WTC11 (cell line): ENCODE data around the gene TNFRSF13B. TPM values are rescaled to one million over a fixed set of nuclear protein-coding genes. Genes with fewer than 3 reads are reported as not detected.
A peak's percentile ranks its signal among the peaks of the same experiment; 100 is the strongest.

Experiments used
- ATAC-seq: fragments of 200-7000 bp; cut with Tn5 transposase; 2 replicates; pipeline ENCODE4 v1.10.0; 2021; ENCODE audit warnings: mild to moderate bottlenecking, moderate library complexity
- CTCF ChIA-PET: fragments of 300-600 bp; sonication (Branson Sonifier 250); formaldehyde crosslinking; loops from one replicate; lab custom pipeline; 2021; ENCODE audit warnings: antibody characterized with exemption; lab: Charles Lee
- POLR2A ChIA-PET: fragments of 350-600 bp; sonication (Branson Sonifier 250); formaldehyde crosslinking; loops from one replicate; lab custom pipeline; 2021; ENCODE audit warnings: antibody characterized with exemption; lab: Charles Lee
- DNase-seq: peaks from one replicate; pipeline ENCODE4 v3.0.0; 2021; ENCODE audit warnings: low spot score
- H3K27ac Mint-ChIP-seq: 2 replicates; pipeline ENCODE4 v1.8.0; 2021; ENCODE audit warnings: mixed read lengths
- H3K27me3 Mint-ChIP-seq: 2 replicates; pipeline ENCODE4 v1.8.0; 2021; ENCODE audit warnings: low read depth, mild to moderate bottlenecking, moderate library complexity, mixed read lengths
- H3K36me3 Mint-ChIP-seq: 2 replicates; pipeline ENCODE4 v1.8.0; 2021; ENCODE audit warnings: mixed read lengths
- H3K4me1 Mint-ChIP-seq: 2 replicates; pipeline ENCODE4 v1.8.0; 2022; ENCODE audit warnings: mixed read lengths
- H3K4me3 Mint-ChIP-seq: 2 replicates; pipeline ENCODE4 v1.8.0; 2021; ENCODE audit warnings: mild to moderate bottlenecking, moderate library complexity, mixed read lengths
- H3K9me3 Mint-ChIP-seq: 2 replicates; pipeline ENCODE4 v1.8.0; 2021; ENCODE audit warnings: mixed read lengths
- ARID4B ChIP-seq: sonication (generic); formaldehyde crosslinking; IDR thresholded peaks from 2 replicates; pipeline ENCODE4 v1.8.0; 2023; ENCODE audit warnings: missing genetic modification reagents, mild to moderate bottlenecking, borderline replicate concordance
- E2F5 ChIP-seq: sonication (generic); formaldehyde crosslinking; IDR thresholded peaks from 2 replicates; pipeline ENCODE4 v1.8.1; 2022; ENCODE audit warnings: mild to moderate bottlenecking, moderate library complexity, missing genetic modification reagents
- FOXP1 ChIP-seq: sonication (generic); formaldehyde crosslinking; IDR thresholded peaks from 2 replicates; pipeline ENCODE4 v1.8.0; 2022; ENCODE audit warnings: missing genetic modification reagents, mild to moderate bottlenecking, moderate library complexity, borderline replicate concordance
- IRF2 ChIP-seq: sonication (generic); formaldehyde crosslinking; IDR thresholded peaks from 2 replicates; pipeline ENCODE4 v1.8.0; 2022; ENCODE audit warnings: low read depth, missing genetic modification reagents, borderline replicate concordance
- JAZF1 ChIP-seq: fragments of 250-450 bp; sonication (Bioruptor Pico); IDR thresholded peaks from 2 replicates; pipeline ENCODE4 v1.9.0; 2021; ENCODE audit warnings: moderate library complexity, mild to moderate bottlenecking, inconsistent platforms
- KAT7 ChIP-seq: sonication (generic); formaldehyde crosslinking; IDR thresholded peaks from 2 replicates; pipeline ENCODE4 v1.8.1; 2023; ENCODE audit warnings: missing genetic modification reagents, mild to moderate bottlenecking, borderline replicate concordance
- MAX ChIP-seq: sonication (generic); formaldehyde crosslinking; IDR thresholded peaks from 2 replicates; pipeline ENCODE4 v1.8.0; 2022; ENCODE audit warnings: mild to moderate bottlenecking, missing genetic modification reagents
- MXD4 ChIP-seq: fragments of 250-450 bp; sonication (Bioruptor Pico); IDR thresholded peaks from 2 replicates; pipeline ENCODE4 v1.8.0; 2021; ENCODE audit warnings: mild to moderate bottlenecking, moderate library complexity, borderline replicate concordance
- NFATC4 ChIP-seq: fragments of 250-450 bp; sonication (Bioruptor Pico); IDR thresholded peaks from 2 replicates; pipeline ENCODE4 v1.9.0; 2021; ENCODE audit warnings: mild to moderate bottlenecking
- TCF7 ChIP-seq: sonication (generic); formaldehyde crosslinking; IDR thresholded peaks from 2 replicates; pipeline ENCODE4 v1.8.0; 2022; ENCODE audit warnings: mild to moderate bottlenecking, low read depth, missing genetic modification reagents, moderate library complexity
- ZNF263 ChIP-seq: sonication (generic); formaldehyde crosslinking; IDR thresholded peaks from 2 replicates; pipeline ENCODE4 v1.8.1; 2022; ENCODE audit warnings: low read depth, mild to moderate bottlenecking, moderate library complexity, missing genetic modification reagents
- ZNF532 ChIP-seq: fragments of 250-450 bp; sonication (Bioruptor Pico); IDR thresholded peaks from 2 replicates; pipeline ENCODE4 v1.9.0; 2021; ENCODE audit warnings: mild to moderate bottlenecking, borderline replicate concordance
- total RNA-seq: library from RNA; stranded (reverse); gene quantifications from 3 replicates; pipeline ENCODE4 v1.2.3, GENCODE V29; 2021
- TF ChIP-seq, protein P1 (sequence below): sonication (generic); formaldehyde crosslinking; IDR thresholded peaks from 2 replicates; pipeline ENCODE4 v1.8.1; 2023; ENCODE audit warnings: mild to moderate bottlenecking, missing genetic modification reagents, moderate library complexity
- TF ChIP-seq, protein P2 (sequence below): sonication (generic); formaldehyde crosslinking; IDR thresholded peaks from 2 replicates; pipeline ENCODE4 v1.8.0; 2022; ENCODE audit warnings: missing genetic modification reagents
- TF ChIP-seq, protein P3 (sequence below): fragments of 200-600 bp; IDR thresholded peaks from 2 replicates; pipeline ENCODE4 v1.8.0; 2022; ENCODE audit warnings: antibody characterized with exemption
- TF ChIP-seq, protein P4 (sequence below): sonication (generic); formaldehyde crosslinking; IDR thresholded peaks from 2 replicates; pipeline ENCODE4 v1.8.1; 2022; ENCODE audit warnings: low read depth, missing genetic modification reagents, borderline replicate concordance

TNFRSF13B gene
- total RNA-seq, 1 experiment from 2014 or later: not detected

DNA sequence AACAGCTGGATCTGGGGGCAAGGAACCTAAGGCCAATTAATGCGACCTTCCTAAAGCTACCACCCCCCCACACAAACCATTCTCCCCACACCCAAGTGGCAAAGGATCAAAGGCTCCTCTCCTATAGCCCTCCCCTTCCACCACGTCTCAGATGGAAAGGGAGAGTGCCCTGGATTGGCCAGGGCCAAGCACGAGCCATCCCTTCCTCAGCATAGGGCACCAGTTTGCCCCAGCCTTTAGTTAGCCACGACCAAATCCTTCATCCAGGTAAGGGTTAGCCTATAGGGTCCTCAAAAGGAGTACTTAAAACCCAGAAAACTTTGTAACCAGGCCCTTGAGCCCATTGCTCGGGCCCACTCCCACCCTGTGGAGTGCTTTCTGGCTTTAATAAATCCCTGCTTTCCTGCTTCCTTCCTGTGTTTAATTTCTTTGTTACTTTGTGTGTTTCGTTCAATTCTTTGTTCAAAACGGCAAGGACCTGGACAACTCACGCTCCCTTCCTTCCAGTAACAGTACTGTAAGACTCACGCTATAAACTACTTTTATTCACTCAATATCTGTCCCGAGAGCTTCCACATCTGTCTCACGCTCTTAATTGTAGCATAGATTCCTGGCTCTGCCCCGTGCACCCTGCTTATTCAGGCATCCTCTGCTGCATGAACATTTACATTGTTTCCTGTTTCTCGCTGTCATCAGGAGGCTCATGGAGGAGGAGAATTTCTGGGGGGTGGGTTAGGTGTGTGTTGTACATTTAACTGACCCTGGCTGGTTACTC, 62.3 kb downstream of the TNFRSF13B start:
- CTCF ChIA-PET: no interaction called here
- POLR2A ChIA-PET: no interaction called here
- H3K27me3 Mint-ChIP-seq: no peaks in the 10 kb centered on the region
- H3K9me3 Mint-ChIP-seq: no peaks in the 10 kb centered on the region
- no peak for TF ChIP-seq ZNF263
- TF ChIP-seq ARID4B (CRISPR knock-in tag): no peak
- TF ChIP-seq JAZF1 (CRISPR knock-in tag): no peak
- TF ChIP-seq MXD4 (CRISPR knock-in tag): no peak
- no peak for TF ChIP-seq E2F5 (CRISPR knock-in tag)
- no peak for TF ChIP-seq IRF2
- TF ChIP-seq, protein P1, sequence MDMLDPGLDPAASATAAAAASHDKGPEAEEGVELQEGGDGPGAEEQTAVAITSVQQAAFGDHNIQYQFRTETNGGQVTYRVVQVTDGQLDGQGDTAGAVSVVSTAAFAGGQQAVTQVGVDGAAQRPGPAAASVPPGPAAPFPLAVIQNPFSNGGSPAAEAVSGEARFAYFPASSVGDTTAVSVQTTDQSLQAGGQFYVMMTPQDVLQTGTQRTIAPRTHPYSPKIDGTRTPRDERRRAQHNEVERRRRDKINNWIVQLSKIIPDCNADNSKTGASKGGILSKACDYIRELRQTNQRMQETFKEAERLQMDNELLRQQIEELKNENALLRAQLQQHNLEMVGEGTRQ (CRISPR knock-in tag): no peak
- TF ChIP-seq NFATC4: no peak
- TF ChIP-seq, protein P2, sequence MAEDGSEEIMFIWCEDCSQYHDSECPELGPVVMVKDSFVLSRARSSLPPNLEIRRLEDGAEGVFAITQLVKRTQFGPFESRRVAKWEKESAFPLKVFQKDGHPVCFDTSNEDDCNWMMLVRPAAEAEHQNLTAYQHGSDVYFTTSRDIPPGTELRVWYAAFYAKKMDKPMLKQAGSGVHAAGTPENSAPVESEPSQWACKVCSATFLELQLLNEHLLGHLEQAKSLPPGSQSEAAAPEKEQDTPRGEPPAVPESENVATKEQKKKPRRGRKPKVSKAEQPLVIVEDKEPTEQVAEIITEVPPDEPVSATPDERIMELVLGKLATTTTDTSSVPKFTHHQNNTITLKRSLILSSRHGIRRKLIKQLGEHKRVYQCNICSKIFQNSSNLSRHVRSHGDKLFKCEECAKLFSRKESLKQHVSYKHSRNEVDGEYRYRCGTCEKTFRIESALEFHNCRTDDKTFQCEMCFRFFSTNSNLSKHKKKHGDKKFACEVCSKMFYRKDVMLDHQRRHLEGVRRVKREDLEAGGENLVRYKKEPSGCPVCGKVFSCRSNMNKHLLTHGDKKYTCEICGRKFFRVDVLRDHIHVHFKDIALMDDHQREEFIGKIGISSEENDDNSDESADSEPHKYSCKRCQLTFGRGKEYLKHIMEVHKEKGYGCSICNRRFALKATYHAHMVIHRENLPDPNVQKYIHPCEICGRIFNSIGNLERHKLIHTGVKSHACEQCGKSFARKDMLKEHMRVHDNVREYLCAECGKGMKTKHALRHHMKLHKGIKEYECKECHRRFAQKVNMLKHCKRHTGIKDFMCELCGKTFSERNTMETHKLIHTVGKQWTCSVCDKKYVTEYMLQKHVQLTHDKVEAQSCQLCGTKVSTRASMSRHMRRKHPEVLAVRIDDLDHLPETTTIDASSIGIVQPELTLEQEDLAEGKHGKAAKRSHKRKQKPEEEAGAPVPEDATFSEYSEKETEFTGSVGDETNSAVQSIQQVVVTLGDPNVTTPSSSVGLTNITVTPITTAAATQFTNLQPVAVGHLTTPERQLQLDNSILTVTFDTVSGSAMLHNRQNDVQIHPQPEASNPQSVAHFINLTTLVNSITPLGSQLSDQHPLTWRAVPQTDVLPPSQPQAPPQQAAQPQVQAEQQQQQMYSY: no peak
- no peak for TF ChIP-seq TCF7 (CRISPR knock-in tag)
- TF ChIP-seq FOXP1 (CRISPR knock-in tag): no peak
- TF ChIP-seq, protein P3, sequence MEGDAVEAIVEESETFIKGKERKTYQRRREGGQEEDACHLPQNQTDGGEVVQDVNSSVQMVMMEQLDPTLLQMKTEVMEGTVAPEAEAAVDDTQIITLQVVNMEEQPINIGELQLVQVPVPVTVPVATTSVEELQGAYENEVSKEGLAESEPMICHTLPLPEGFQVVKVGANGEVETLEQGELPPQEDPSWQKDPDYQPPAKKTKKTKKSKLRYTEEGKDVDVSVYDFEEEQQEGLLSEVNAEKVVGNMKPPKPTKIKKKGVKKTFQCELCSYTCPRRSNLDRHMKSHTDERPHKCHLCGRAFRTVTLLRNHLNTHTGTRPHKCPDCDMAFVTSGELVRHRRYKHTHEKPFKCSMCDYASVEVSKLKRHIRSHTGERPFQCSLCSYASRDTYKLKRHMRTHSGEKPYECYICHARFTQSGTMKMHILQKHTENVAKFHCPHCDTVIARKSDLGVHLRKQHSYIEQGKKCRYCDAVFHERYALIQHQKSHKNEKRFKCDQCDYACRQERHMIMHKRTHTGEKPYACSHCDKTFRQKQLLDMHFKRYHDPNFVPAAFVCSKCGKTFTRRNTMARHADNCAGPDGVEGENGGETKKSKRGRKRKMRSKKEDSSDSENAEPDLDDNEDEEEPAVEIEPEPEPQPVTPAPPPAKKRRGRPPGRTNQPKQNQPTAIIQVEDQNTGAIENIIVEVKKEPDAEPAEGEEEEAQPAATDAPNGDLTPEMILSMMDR: no peak
- TF ChIP-seq KAT7 (CRISPR knock-in tag): no peak
- TF ChIP-seq ZNF532 (CRISPR knock-in tag): no peak
- TF ChIP-seq, protein P4, sequence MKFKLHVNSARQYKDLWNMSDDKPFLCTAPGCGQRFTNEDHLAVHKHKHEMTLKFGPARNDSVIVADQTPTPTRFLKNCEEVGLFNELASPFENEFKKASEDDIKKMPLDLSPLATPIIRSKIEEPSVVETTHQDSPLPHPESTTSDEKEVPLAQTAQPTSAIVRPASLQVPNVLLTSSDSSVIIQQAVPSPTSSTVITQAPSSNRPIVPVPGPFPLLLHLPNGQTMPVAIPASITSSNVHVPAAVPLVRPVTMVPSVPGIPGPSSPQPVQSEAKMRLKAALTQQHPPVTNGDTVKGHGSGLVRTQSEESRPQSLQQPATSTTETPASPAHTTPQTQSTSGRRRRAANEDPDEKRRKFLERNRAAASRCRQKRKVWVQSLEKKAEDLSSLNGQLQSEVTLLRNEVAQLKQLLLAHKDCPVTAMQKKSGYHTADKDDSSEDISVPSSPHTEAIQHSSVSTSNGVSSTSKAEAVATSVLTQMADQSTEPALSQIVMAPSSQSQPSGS (CRISPR knock-in tag): no peak
- no peak for TF ChIP-seq MAX (CRISPR knock-in tag)
- H3K4me1 Mint-ChIP-seq: peaks cover 10% of the 10 kb centered on the region
- no peak overlapping the region for H3K27ac Mint-ChIP-seq
- no peak for DNase-seq
- peak; percentile 32 for ATAC-seq
- H3K4me3 Mint-ChIP-seq: no peak overlapping the region
- no peaks in the 10 kb centered on the region for H3K36me3 Mint-ChIP-seq
